WTC11 (cell line): Measurements from ENCODE around the gene PAXIP1.

Source experiments
- CDX4 ChIP-seq: fragments of 250-450 bp; sonication (Bioruptor Pico); IDR thresholded peaks from 2 replicates; pipeline ENCODE4 v1.9.0; 2021; ENCODE audit warnings: moderate library complexity, mild to moderate bottlenecking, inconsistent platforms, borderline replicate concordance
- CTCF ChIP-seq: fragments of 200-600 bp; IDR thresholded peaks from 2 replicates; pipeline ENCODE4 v1.8.0; 2022; ENCODE audit warnings: antibody characterized with exemption
- E2F4 ChIP-seq: sonication (generic); formaldehyde crosslinking; IDR thresholded peaks from 2 replicates; pipeline ENCODE4 v1.8.1; 2022; ENCODE audit warnings: low read depth, mild to moderate bottlenecking, moderate library complexity, missing genetic modification reagents, borderline replicate concordance
- ESRRA ChIP-seq: sonication (generic); formaldehyde crosslinking; IDR thresholded peaks from 2 replicates; pipeline ENCODE4 v1.8.1; 2022; ENCODE audit warnings: mild to moderate bottlenecking, missing genetic modification reagents, borderline replicate concordance
- JUN ChIP-seq: sonication (generic); formaldehyde crosslinking; IDR thresholded peaks from 2 replicates; pipeline ENCODE4 v1.8.0; 2023; ENCODE audit warnings: mild to moderate bottlenecking, missing genetic modification reagents
- MAX ChIP-seq: sonication (generic); formaldehyde crosslinking; IDR thresholded peaks from 2 replicates; pipeline ENCODE4 v1.8.0; 2022; ENCODE audit warnings: mild to moderate bottlenecking, missing genetic modification reagents
- NFYB ChIP-seq: sonication (generic); formaldehyde crosslinking; conservative IDR thresholded peaks from 2 replicates; pipeline ENCODE4 v1.8.0; 2022; ENCODE audit warnings: low read depth, missing genetic modification reagents
- ZBTB43 ChIP-seq: sonication (generic); formaldehyde crosslinking; IDR thresholded peaks from 2 replicates; pipeline ENCODE4 v1.8.1; 2023; ENCODE audit warnings: mild to moderate bottlenecking, missing genetic modification reagents
- ZNF263 ChIP-seq: sonication (generic); formaldehyde crosslinking; IDR thresholded peaks from 2 replicates; pipeline ENCODE4 v1.8.1; 2022; ENCODE audit warnings: low read depth, mild to moderate bottlenecking, moderate library complexity, missing genetic modification reagents

- no peak for TF ChIP-seq CDX4
- no peak for TF ChIP-seq CTCF
- no peak for TF ChIP-seq ZBTB43
- no peak for TF ChIP-seq JUN
- peak; percentile 41 for TF ChIP-seq NFYB (CRISPR knock-in tag)
- TF ChIP-seq ESRRA (CRISPR knock-in tag), result no peak
- TF ChIP-seq ZNF263 (CRISPR knock-in tag), result no peak
- no peak for TF ChIP-seq E2F4 (CRISPR knock-in tag)
- no peak for TF ChIP-seq MAX
These were observed 74.6 kb downstream of the PAXIP1 start for GRCh38 chr7:154928136-154929005.
